Measurements from ENCODE around the gene NUP133.

The NUP133 gene

GRCh38 chr1:229459815-229460214 lies 48.3 kb downstream of the NUP133 start:
- in situ Hi-C loops (cut with HindIII; ENCODE audit: low pct_unique_long_range_greater_than_20kb, low sequenced_read_pairs): no loop called here
- TF ChIP-seq JUND (IDR thresholded peaks at IDR 0.05; ENCODE audit: low read depth): no peak
- no peak for DNase-seq (ENCODE audit: low read depth in 1 of 2, low spot score in 1 of 2)

- in situ Hi-C loops (cut with HindIII; ENCODE audit: low pct_unique_long_range_greater_than_20kb, low sequenced_read_pairs): no loop called here
- TF ChIP-seq JUND (IDR thresholded peaks at IDR 0.05; ENCODE audit: low read depth): no peak
- DNase-seq (ENCODE audit: low read depth in 1 of 2, low spot score in 1 of 2): no peak
Measured at GRCh38 chr1:229457436-229457835, 50.7 kb downstream of the NUP133 start.

- no peak for TF ChIP-seq JUND (IDR thresholded peaks at IDR 0.05; ENCODE audit: low read depth)
- no peak for DNase-seq (ENCODE audit: low read depth in 1 of 2, low spot score in 1 of 2)
- in situ Hi-C loops (cut with HindIII; ENCODE audit: low pct_unique_long_range_greater_than_20kb, low sequenced_read_pairs): no loop called here
Measured at GRCh38 chr1:229456016-229456415, 52.1 kb downstream of the NUP133 start.

GRCh38 chr1:229454056-229454455 lies 54.1 kb downstream of the NUP133 start:
- no peak for TF ChIP-seq JUND (IDR thresholded peaks at IDR 0.05; ENCODE audit: low read depth)
- in situ Hi-C loops (cut with HindIII; ENCODE audit: low pct_unique_long_range_greater_than_20kb, low sequenced_read_pairs): no loop called here
- DNase-seq (ENCODE audit: low read depth in 1 of 2, low spot score in 1 of 2): no peak

DNA sequence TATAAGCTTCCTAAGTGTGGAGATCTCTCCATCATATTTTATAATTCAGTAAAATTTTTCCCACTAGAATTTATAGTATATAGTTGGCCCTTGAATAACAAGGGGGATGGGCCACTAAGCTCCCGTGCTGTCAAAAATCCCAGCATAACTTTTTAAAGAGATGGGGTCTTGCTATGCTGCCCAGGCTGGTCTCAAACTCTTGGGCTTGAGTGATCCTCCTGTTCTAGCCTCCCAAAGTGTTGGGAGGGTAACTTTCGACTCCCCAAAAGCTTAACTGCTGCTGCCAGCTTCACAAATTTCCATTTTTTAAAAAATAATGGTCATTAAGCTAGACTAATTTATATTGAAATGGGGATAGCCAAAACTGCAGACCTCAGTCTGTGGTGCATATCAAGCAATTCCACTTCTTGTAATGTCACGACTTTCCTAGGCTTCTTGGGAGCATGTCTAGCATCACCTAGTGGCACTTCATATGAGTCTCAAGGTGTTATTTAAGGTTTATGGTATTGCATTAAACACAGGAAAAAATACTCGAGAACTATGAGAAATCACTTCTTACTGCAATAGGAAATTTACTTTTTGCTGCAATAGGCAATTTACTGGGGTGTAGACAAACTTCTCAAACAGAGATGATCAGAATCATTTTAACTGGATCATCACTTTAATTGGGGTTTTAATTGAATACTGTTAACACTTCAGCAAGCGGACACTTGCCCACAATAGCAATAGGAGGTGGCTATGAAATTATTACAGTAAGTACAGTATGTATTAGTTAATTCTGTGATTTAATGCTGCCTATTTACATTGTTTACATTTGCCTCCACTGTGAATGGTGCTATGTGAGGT lies 55.0 kb downstream of the NUP133 start:
- no peak for TF ChIP-seq JUND (IDR thresholded peaks at IDR 0.05; ENCODE audit: low read depth)
- in situ Hi-C loops (cut with HindIII; ENCODE audit: low pct_unique_long_range_greater_than_20kb, low sequenced_read_pairs): no loop called here
- DNase-seq (ENCODE audit: low read depth in 1 of 2, low spot score in 1 of 2): peak; percentile 44 to 75

- DNase-seq (ENCODE audit: low read depth in 1 of 2, low spot score in 1 of 2): no peak
- TF ChIP-seq JUND (IDR thresholded peaks at IDR 0.05; ENCODE audit: low read depth): no peak
- in situ Hi-C loops (cut with HindIII; ENCODE audit: low pct_unique_long_range_greater_than_20kb, low sequenced_read_pairs): no loop called here
Measured at GRCh38 chr1:229448845-229449244, 59.3 kb downstream of the NUP133 start.

DNA sequence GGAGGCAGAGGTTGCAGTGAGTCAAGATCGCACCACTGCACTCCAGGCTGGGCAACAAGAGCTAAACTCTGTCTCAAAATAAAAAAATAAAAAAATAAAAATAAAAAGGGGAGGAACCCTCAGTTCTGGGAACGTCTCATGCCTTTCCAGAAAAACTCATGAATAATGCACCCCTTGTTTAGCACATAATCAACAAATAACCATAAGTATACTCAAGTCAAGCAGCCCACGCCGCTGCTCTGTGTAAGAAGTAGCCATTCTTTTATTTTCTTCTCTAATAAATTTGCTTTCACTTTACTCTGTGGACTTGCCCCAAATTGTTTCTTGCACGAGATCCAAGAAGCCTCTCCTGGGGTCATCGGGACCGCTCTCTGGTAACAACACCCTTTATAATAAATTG lies 59.8 kb downstream of the NUP133 start:
- in situ Hi-C loops (cut with HindIII; ENCODE audit: low pct_unique_long_range_greater_than_20kb, low sequenced_read_pairs): no loop called here
- no peak for DNase-seq (ENCODE audit: low read depth in 1 of 2, low spot score in 1 of 2)
- TF ChIP-seq JUND (IDR thresholded peaks at IDR 0.05; ENCODE audit: low read depth): no peak

GRCh38 chr1:229447809-229448252 lies 60.3 kb downstream of the NUP133 start:
- TF ChIP-seq JUND (IDR thresholded peaks at IDR 0.05; ENCODE audit: low read depth): no peak
- DNase-seq (ENCODE audit: low read depth in 1 of 2, low spot score in 1 of 2): no peak
- in situ Hi-C loops (cut with HindIII; ENCODE audit: low pct_unique_long_range_greater_than_20kb, low sequenced_read_pairs): no loop called here

DNA sequence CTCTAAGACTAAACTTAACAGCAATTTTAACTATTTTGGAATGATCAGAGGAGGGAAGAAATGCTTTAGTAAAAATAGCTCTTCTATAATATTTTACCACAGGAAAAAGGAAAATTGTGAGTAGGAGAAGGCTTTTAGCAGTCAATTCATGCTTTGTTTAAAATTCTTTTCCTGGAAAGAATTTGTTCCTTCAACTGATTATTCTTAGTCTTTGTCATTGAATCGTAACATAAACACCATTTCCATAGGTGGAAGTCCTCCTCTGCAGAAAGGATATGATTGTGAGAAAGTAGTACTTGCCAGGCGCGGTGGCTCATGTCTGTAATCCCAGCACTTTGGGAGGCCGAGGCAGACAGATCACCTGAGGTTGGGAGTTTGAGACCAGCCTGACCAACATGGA lies 62.3 kb downstream of the NUP133 start:
- DNase-seq (ENCODE audit: low read depth in 1 of 2, low spot score in 1 of 2): no peak
- in situ Hi-C loops (cut with HindIII; ENCODE audit: low pct_unique_long_range_greater_than_20kb, low sequenced_read_pairs): no loop called here
- no peak for TF ChIP-seq JUND (IDR thresholded peaks at IDR 0.05; ENCODE audit: low read depth)

- in situ Hi-C loops (cut with HindIII; ENCODE audit: low pct_unique_long_range_greater_than_20kb, low sequenced_read_pairs): no loop called here
- TF ChIP-seq JUND (IDR thresholded peaks at IDR 0.05; ENCODE audit: low read depth): no peak
- no peak for DNase-seq (ENCODE audit: low read depth in 1 of 2, low spot score in 1 of 2)
Measured at GRCh38 chr1:229440851-229441537, 67.1 kb downstream of the NUP133 start.

GRCh38 chr1:229438021-229438420 lies 70.1 kb downstream of the NUP133 start:
- DNase-seq (ENCODE audit: low read depth in 1 of 2, low spot score in 1 of 2): no peak
- no peak for TF ChIP-seq JUND (IDR thresholded peaks at IDR 0.05; ENCODE audit: low read depth)
- in situ Hi-C loops (cut with HindIII; ENCODE audit: low pct_unique_long_range_greater_than_20kb, low sequenced_read_pairs): no loop called here

DNA sequence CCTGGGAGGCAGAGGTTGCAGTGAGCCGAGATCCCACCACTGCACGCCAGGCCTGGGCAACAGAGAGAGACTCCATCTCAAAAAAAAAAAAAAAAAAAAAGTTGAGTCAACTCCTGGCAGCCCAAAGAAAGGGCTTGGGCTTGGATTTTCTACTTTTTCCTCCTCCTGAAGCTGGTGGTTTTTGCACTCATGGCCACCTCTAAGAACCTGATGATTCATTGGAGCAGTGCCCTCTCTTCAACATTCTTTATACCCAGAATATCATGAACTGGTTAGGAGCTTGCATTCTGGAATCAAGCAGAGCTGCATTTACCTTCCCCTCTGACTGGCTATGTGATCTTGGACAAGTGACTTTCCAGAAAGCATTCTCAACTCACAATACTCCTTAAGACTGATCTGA lies 70.7 kb downstream of the NUP133 start:
- in situ Hi-C loops (cut with HindIII; ENCODE audit: low pct_unique_long_range_greater_than_20kb, low sequenced_read_pairs): no loop called here
- DNase-seq (ENCODE audit: low read depth in 1 of 2, low spot score in 1 of 2): no peak
- TF ChIP-seq JUND (IDR thresholded peaks at IDR 0.05; ENCODE audit: low read depth): no peak

GRCh38 chr1:229436201-229436600 lies 71.9 kb downstream of the NUP133 start:
- DNase-seq (ENCODE audit: low read depth in 1 of 2, low spot score in 1 of 2): no peak
- TF ChIP-seq JUND (IDR thresholded peaks at IDR 0.05; ENCODE audit: low read depth): no peak
- in situ Hi-C loops (cut with HindIII; ENCODE audit: low pct_unique_long_range_greater_than_20kb, low sequenced_read_pairs): no loop called here
